C1 segment of cervical spinal cord (tissue), 14 donors: ENCODE data around the gene HARBI1.

ENCODE experiments used
- DNase-seq, 14 donors: peaks; one replicate each; lab custom pipeline; 2025; lab: John Stamatoyannopoulos, UW

The HARBI1 gene

GRCh38 chr11:46554213-46555147 is 62.5 kb downstream of the HARBI1 start:
- DNase-seq = no peak

- DNase-seq = no peak
These were observed 63.2 kb downstream of the HARBI1 start for GRCh38 chr11:46553814-46554212.
